Fibroblast of skin of scalp (primary cell): Measurements from ENCODE around the gene STX11.

Experiments used
- DNase-seq: peaks from one replicate; pipeline ENCODE4 v3.0.0-alpha.2; 2013

The STX11 gene

GRCh38 chr6:144143106-144143505, 7.2 kb upstream of the STX11 start:
- no peak for DNase-seq

GRCh38 chr6:144143878-144144277, 6.4 kb upstream of the STX11 start:
- DNase-seq: no peak

GRCh38 chr6:144144996-144145395, 5.3 kb upstream of the STX11 start:
- DNase-seq: no peak

GRCh38 chr6:144145541-144145940, 4.8 kb upstream of the STX11 start:
- peak; percentile 25 for DNase-seq

GRCh38 chr6:144148886-144149285, 1.4 kb upstream of the STX11 start:
- DNase-seq: peak; percentile 51

- no peak for DNase-seq
These were observed 791 bp upstream of the STX11 start for GRCh38 chr6:144149558-144149893.

GRCh38 chr6:144150710-144151657, 667 bp downstream of the STX11 start:
- peak; percentile 17 for DNase-seq

GRCh38 chr6:144152334-144152900, 2.1 kb downstream of the STX11 start:
- DNase-seq: no peak

GRCh38 chr6:144153260-144153659, 2.9 kb downstream of the STX11 start:
- DNase-seq: no peak

GRCh38 chr6:144153971-144154370, 3.7 kb downstream of the STX11 start:
- no peak for DNase-seq

- DNase-seq: no peak
These were observed 5.2 kb downstream of the STX11 start for GRCh38 chr6:144155529-144155928.

GRCh38 chr6:144156338-144156737, 6.0 kb downstream of the STX11 start:
- DNase-seq: no peak

- DNase-seq: no peak
These were observed 6.7 kb downstream of the STX11 start for GRCh38 chr6:144156991-144157390.

GRCh38 chr6:144158133-144158532, 7.8 kb downstream of the STX11 start:
- peak; percentile 99 for DNase-seq

GRCh38 chr6:144159223-144159622, 8.9 kb downstream of the STX11 start:
- DNase-seq: no peak

GRCh38 chr6:144159742-144160141, 9.4 kb downstream of the STX11 start:
- no peak for DNase-seq

GRCh38 chr6:144160431-144161005, 10.2 kb downstream of the STX11 start:
- no peak for DNase-seq

GRCh38 chr6:144161975-144162374, 11.7 kb downstream of the STX11 start:
- DNase-seq: no peak

- DNase-seq: no peak
These were observed 12.7 kb downstream of the STX11 start for GRCh38 chr6:144162977-144163376.

- DNase-seq: no peak
These were observed 15.5 kb downstream of the STX11 start for GRCh38 chr6:144165784-144166183.

GRCh38 chr6:144170044-144170443, 19.7 kb downstream of the STX11 start:
- DNase-seq: no peak

GRCh38 chr6:144171406-144171805, 21.1 kb downstream of the STX11 start:
- no peak for DNase-seq

- no peak for DNase-seq
These were observed 23.7 kb downstream of the STX11 start for GRCh38 chr6:144174006-144174405.

GRCh38 chr6:144176043-144176442, 25.7 kb downstream of the STX11 start:
- no peak for DNase-seq
